ENCODE data around the gene HTR2B. TPM values are rescaled to one million over a fixed set of nuclear protein-coding genes. Genes with fewer than 3 reads are reported as not detected.
"Not testable (repeated sequence)": the region's sequence is repeated elsewhere in the genome, so short reads cannot be mapped to it uniquely, and the experiment has no call there.

The HTR2B gene
- total RNA-seq, 1 donor from 2014 or later = 2.2 TPM

- no peak for DNase-seq (ENCODE audit: low spot score)
Observed at GRCh38 chr2:231099918-231100317, 24.9 kb downstream of the HTR2B start.

GRCh38 chr2:231094736-231095346 is 30.0 kb downstream of the HTR2B start:
- DNase-seq (ENCODE audit: low spot score) = no peak

- no peak for DNase-seq (ENCODE audit: low spot score)
Observed at GRCh38 chr2:231093933-231094332, 30.9 kb downstream of the HTR2B start.

- DNase-seq (ENCODE audit: low spot score) = no peak
Observed at GRCh38 chr2:231088754-231089153, 36.1 kb downstream of the HTR2B start.

- DNase-seq (ENCODE audit: low spot score) = no peak
Observed at GRCh38 chr2:231084565-231084964, 40.3 kb downstream of the HTR2B start.

GRCh38 chr2:231069379-231070054 is 55.3 kb downstream of the HTR2B start:
- no peak for DNase-seq (ENCODE audit: low spot score)

GRCh38 chr2:231068525-231069222 is 56.2 kb downstream of the HTR2B start:
- DNase-seq (ENCODE audit: low spot score) = no peak

GRCh38 chr2:231067531-231067930 is 57.3 kb downstream of the HTR2B start:
- not testable (repeated sequence) for DNase-seq (ENCODE audit: low spot score)

GRCh38 chr2:231065966-231066365 is 58.9 kb downstream of the HTR2B start:
- DNase-seq (ENCODE audit: low spot score) = no peak

GRCh38 chr2:231063347-231063746 is 61.5 kb downstream of the HTR2B start:
- no peak for DNase-seq (ENCODE audit: low spot score)

- DNase-seq (ENCODE audit: low spot score) = no peak
Observed at GRCh38 chr2:231062776-231063175, 62.1 kb downstream of the HTR2B start.

GRCh38 chr2:231059756-231060155 is 65.1 kb downstream of the HTR2B start:
- no peak for DNase-seq (ENCODE audit: low spot score)

GRCh38 chr2:231058761-231059550 is 65.9 kb downstream of the HTR2B start:
- DNase-seq (ENCODE audit: low spot score) = no peak

Other genes starting within 250 kb of the HTR2B start
- 0.22 TPM for gene GPR55, start 199.8 kb downstream of the HTR2B start, total RNA-seq
- not detected for gene SPATA3, start 128.9 kb downstream of the HTR2B start, total RNA-seq
- gene C2orf72, start 87.5 kb downstream of the HTR2B start, total RNA-seq = not detected
- 101 TPM for gene PSMD1, start 68.2 kb downstream of the HTR2B start, total RNA-seq
- gene ARMC9, start 73.6 kb upstream of the HTR2B start, total RNA-seq = 11.8 TPM